ENCODE data around the gene PCDHB10. TPM values are rescaled to one million over a fixed set of nuclear protein-coding genes. Genes with fewer than 3 reads are reported as not detected.
"Not testable (repeated sequence)": the region's sequence is repeated elsewhere in the genome, so short reads cannot be mapped to it uniquely, and the experiment has no call there.

Gene PCDHB10
- total RNA-seq, 2 donors from 2014 or later: not detected

- H3K4me3 Mint-ChIP-seq: no peak overlapping the region
- no peaks in the 10 kb centered on the region for H3K9me3 Mint-ChIP-seq
- H3K36me3 Mint-ChIP-seq (ENCODE audit: insufficient read depth in 2 of 2): peaks cover 3 to 4% of the 10 kb centered on the region in 2 donors
- H3K27ac Mint-ChIP-seq: no peak overlapping the region
- peaks cover 9% of the 10 kb centered on the region for H3K27me3 Mint-ChIP-seq (ENCODE audit: low read depth)
- DNase-seq (no peak), ATAC-seq (replicated peaks in 1 of 2) (no peak)
- H3K4me1 Mint-ChIP-seq (ENCODE audit: low read depth): peaks cover 3% of the 10 kb centered on the region
These were observed 16.2 kb upstream of the PCDHB10 start for GRCh38 chr5:141175933-141176332.

GRCh38 chr5:141177577-141178191 is 14.5 kb upstream of the PCDHB10 start, which contains the start of gene PCDHB8:
Gene PCDHB8 (plus strand): TSS chr5:141177790. CDS start chr5:141178035, 245 bp downstream.
- H3K27ac Mint-ChIP-seq: not testable (repeated sequence)

GRCh38 chr5:141179371-141179770 is 12.8 kb upstream of the PCDHB10 start:
- not testable (repeated sequence) for ATAC-seq (replicated peaks in 1 of 2); H3K4me1 Mint-ChIP-seq (ENCODE audit: low read depth); H3K27ac Mint-ChIP-seq; H3K9me3 Mint-ChIP-seq; H3K4me3 Mint-ChIP-seq; H3K36me3 Mint-ChIP-seq (ENCODE audit: insufficient read depth in 2 of 2); DNase-seq
- H3K27me3 Mint-ChIP-seq (ENCODE audit: low read depth): peaks cover 20% of the 10 kb centered on the region

More at GRCh38 chr5:141177577-141178191, 14.5 kb upstream of the PCDHB10 start, which contains the start of gene PCDHB8:
- not testable (repeated sequence) for H3K4me1 Mint-ChIP-seq (ENCODE audit: low read depth); ATAC-seq (replicated peaks in 1 of 2); H3K36me3 Mint-ChIP-seq (ENCODE audit: insufficient read depth in 2 of 2); DNase-seq; H3K4me3 Mint-ChIP-seq; H3K9me3 Mint-ChIP-seq
- peaks cover 18% of the 10 kb centered on the region for H3K27me3 Mint-ChIP-seq (ENCODE audit: low read depth)

GRCh38 chr5:141179876-141180275 is 12.3 kb upstream of the PCDHB10 start:
- not testable (repeated sequence) for ATAC-seq (replicated peaks in 1 of 2); H3K4me3 Mint-ChIP-seq; H3K27ac Mint-ChIP-seq; H3K4me1 Mint-ChIP-seq (ENCODE audit: low read depth); H3K9me3 Mint-ChIP-seq; DNase-seq
- Mint-ChIP-seq H3K27me3 (ENCODE audit: low read depth) (peaks cover 25% of the 10 kb centered on the region), H3K36me3 (ENCODE audit: insufficient read depth in 2 of 2) (peaks cover 0 to 13% of the 10 kb centered on the region in 2 donors)

GRCh38 chr5:141180313-141180712 is 11.8 kb upstream of the PCDHB10 start:
- Mint-ChIP-seq H3K9me3 (peaks cover 2 to 6% of the 10 kb centered on the region in 2 donors), H3K27me3 (ENCODE audit: low read depth) (peaks cover 25% of the 10 kb centered on the region), H3K4me3 (no peak overlapping the region), H3K4me1 (ENCODE audit: low read depth) (no peaks in the 10 kb centered on the region), H3K27ac (no peak overlapping the region), H3K36me3 (ENCODE audit: insufficient read depth in 2 of 2) (peaks cover 0 to 14% of the 10 kb centered on the region in 2 donors)
- DNase-seq: no peak
- ATAC-seq (replicated peaks in 1 of 2): no peak

GRCh38 chr5:141182248-141182647 is 9.9 kb upstream of the PCDHB10 start, which contains the start of gene PCDHB16:
Gene PCDHB16 (plus strand): TSS chr5:141182387. CDS start chr5:141182560, 173 bp downstream.
- DNase-seq (no peak), ATAC-seq (replicated peaks in 1 of 2) (no peak)
- Mint-ChIP-seq H3K27ac (no peak within 1 kb of the TSS), H3K4me3 (no peak within 1 kb of the TSS), H3K36me3 (ENCODE audit: insufficient read depth in 2 of 2) (peaks cover 4 to 20% of the 10 kb centered on the region in 2 donors), H3K4me1 (ENCODE audit: low read depth) (no peaks in the 10 kb centered on the region), H3K27me3 (ENCODE audit: low read depth) (peaks cover 38% of the 10 kb centered on the region), H3K9me3 (peaks cover 2 to 10% of the 10 kb centered on the region in 2 donors)

- H3K36me3 Mint-ChIP-seq (ENCODE audit: insufficient read depth in 2 of 2): peaks cover 7 to 25% of the 10 kb centered on the region in 2 donors
- not testable (repeated sequence) for H3K27ac Mint-ChIP-seq; H3K4me1 Mint-ChIP-seq (ENCODE audit: low read depth); DNase-seq; H3K4me3 Mint-ChIP-seq; ATAC-seq (replicated peaks in 1 of 2)
- peaks cover 2 to 15% of the 10 kb centered on the region in 2 donors for H3K9me3 Mint-ChIP-seq
- peaks cover 53% of the 10 kb centered on the region for H3K27me3 Mint-ChIP-seq (ENCODE audit: low read depth)
These were observed 7.9 kb upstream of the PCDHB10 start for GRCh38 chr5:141184117-141184855.

- Mint-ChIP-seq H3K9me3 (peaks cover 2 to 15% of the 10 kb centered on the region in 2 donors), H3K4me1 (ENCODE audit: low read depth) (no peaks in the 10 kb centered on the region), H3K27me3 (ENCODE audit: low read depth) (peaks cover 57% of the 10 kb centered on the region), H3K4me3 (peak within 1 kb of the TSS; percentile 9 to 27), H3K27ac (no peak within 1 kb of the TSS), H3K36me3 (ENCODE audit: insufficient read depth in 2 of 2) (peaks cover 9 to 21% of the 10 kb centered on the region in 2 donors)
- DNase-seq: peak; percentile 32 to 36
- ATAC-seq (replicated peaks in 1 of 2): no peak
These were observed 5.1 kb upstream of the PCDHB10 start, which contains the start of gene PCDHB9 for GRCh38 chr5:141186897-141187512. Gene PCDHB9 (plus strand): TSS chr5:141187161. CDS start chr5:141187319, 158 bp downstream.

- not testable (repeated sequence) for H3K4me1 Mint-ChIP-seq (ENCODE audit: low read depth); DNase-seq; H3K9me3 Mint-ChIP-seq; H3K4me3 Mint-ChIP-seq; H3K27ac Mint-ChIP-seq; ATAC-seq (replicated peaks in 1 of 2)
- H3K36me3 Mint-ChIP-seq (ENCODE audit: insufficient read depth in 2 of 2): peaks cover 12 to 25% of the 10 kb centered on the region in 2 donors
- peaks cover 56% of the 10 kb centered on the region for H3K27me3 Mint-ChIP-seq (ENCODE audit: low read depth)
These were observed 3.5 kb upstream of the PCDHB10 start for GRCh38 chr5:141188682-141189081.

GRCh38 chr5:141189131-141189530 is 3.0 kb upstream of the PCDHB10 start:
- peaks cover 12 to 26% of the 10 kb centered on the region in 2 donors for H3K36me3 Mint-ChIP-seq (ENCODE audit: insufficient read depth in 2 of 2)
- H3K27me3 Mint-ChIP-seq (ENCODE audit: low read depth): peaks cover 55% of the 10 kb centered on the region
- H3K4me1 Mint-ChIP-seq (ENCODE audit: low read depth); DNase-seq; ATAC-seq (replicated peaks in 1 of 2); H3K9me3 Mint-ChIP-seq; H3K27ac Mint-ChIP-seq; H3K4me3 Mint-ChIP-seq: not testable (repeated sequence)

GRCh38 chr5:141194332-141194731 is 2.2 kb downstream of the PCDHB10 start:
- H3K4me3 Mint-ChIP-seq; ATAC-seq (replicated peaks in 1 of 2); H3K4me1 Mint-ChIP-seq (ENCODE audit: low read depth); H3K27ac Mint-ChIP-seq; H3K9me3 Mint-ChIP-seq; DNase-seq: not testable (repeated sequence)
- Mint-ChIP-seq H3K36me3 (ENCODE audit: insufficient read depth in 2 of 2) (peaks cover 9 to 22% of the 10 kb centered on the region in 2 donors), H3K27me3 (ENCODE audit: low read depth) (peaks cover 41% of the 10 kb centered on the region)

GRCh38 chr5:141196363-141196762 is 4.2 kb downstream of the PCDHB10 start:
- peaks cover 52% of the 10 kb centered on the region for H3K27me3 Mint-ChIP-seq (ENCODE audit: low read depth)
- DNase-seq (no peak), ATAC-seq (replicated peaks in 1 of 2) (no peak)
- peaks cover 10 to 11% of the 10 kb centered on the region in 2 donors for H3K9me3 Mint-ChIP-seq
- peaks cover 11 to 28% of the 10 kb centered on the region in 2 donors for H3K36me3 Mint-ChIP-seq (ENCODE audit: insufficient read depth in 2 of 2)
- H3K27ac Mint-ChIP-seq: no peak overlapping the region
- no peak overlapping the region for H3K4me3 Mint-ChIP-seq
- no peaks in the 10 kb centered on the region for H3K4me1 Mint-ChIP-seq (ENCODE audit: low read depth)

All from activated T-cell treated with anti-CD3 and anti-CD28 coated beads, Interleukin-2, amount 50 U/mL, for 72 hours (primary cell).